Prostate gland (tissue), 2 donors: ENCODE measurements around the gene ADPRHL1. TPM values are rescaled to one million over a fixed set of nuclear protein-coding genes. Genes with fewer than 3 reads are reported as not detected.

Experiments
- DNase-seq: peaks from one replicate; pipeline ENCODE4 v3.0.0-alpha.2; 2019; ENCODE audit warnings: low spot score
- H3K27ac ChIP-seq, 2 donors: fragments of 200-600 bp; sonication (generic); 2 replicates each; pipeline ENCODE4 v1.5.1; 2017 to 2019
- H3K27me3 ChIP-seq: fragments of 200-600 bp; sonication (generic); replicated peaks from 2 replicates; pipeline ENCODE4 v1.5.1; 2019; ENCODE audit not compliant: insufficient read depth
- H3K36me3 ChIP-seq, 2 donors: fragments of 200-600 bp; sonication (generic); 1 replicate in 1 of 2; 2 replicates in 1 of 2; pipeline versions ENCODE4 v1.5.1 to v1.8.1; 2017 to 2019
- H3K4me1 ChIP-seq: fragments of 200-600 bp; sonication (generic); replicated peaks from 2 replicates; pipeline ENCODE4 v1.5.1; 2019
- H3K4me3 ChIP-seq, 2 donors: fragments of 200-600 bp; sonication (generic); 2 replicates each; pipeline ENCODE4 v1.5.1; 2017 to 2019
- H3K9me3 ChIP-seq: fragments of 200-600 bp; sonication (generic); 2 replicates; pipeline ENCODE4 v1.5.1; 2017
- POLR2A ChIP-seq: fragments of 450-650 bp; IDR thresholded peaks from one replicate; pipeline ENCODE4 v1.6.1; 2016; ENCODE audit warnings: antibody characterized with exemption, mild to moderate bottlenecking
- POLR2AphosphoS5 ChIP-seq: sonication (generic); formaldehyde crosslinking; IDR thresholded peaks from one replicate; pipeline ENCODE4 v1.6.1; 2017; ENCODE audit warnings: antibody characterized with exemption
- WGBS: methylation state at CpG from one replicate; pipeline ENCODE4 v1.1.5; 2018; 5-methylcytosine and 5-hydroxymethylcytosine counted together
- intact Hi-C: fragments of 100-400 bp; cut with DNase I; formaldehyde crosslinking; loops from one replicate; pipeline ENCODE4 v1.14.2; 2022
- total RNA-seq, 2 donors: library from RNA; depleted of rRNA; stranded (reverse); fragments of >200 nt; gene quantifications; one replicate each; pipeline ENCODE4 v1.1.0, GENCODE V29; 2016
- TF ChIP-seq, protein P1 (sequence below), 4 experiments: fragments of 200-600 bp in 2 of 4; fragments of 450-650 bp in 2 of 4; sonication (generic) in 2 of 4; IDR thresholded peaks; 1 replicate in 3 of 4; 2 replicates in 1 of 4; pipeline ENCODE4 v1.5.1; 2016 to 2019; ENCODE audit warnings: antibody characterized with exemption in 4 of 4, mild to moderate bottlenecking in 2 of 4, moderate library complexity in 2 of 4

Gene ADPRHL1
- total RNA-seq, 2 donors from 2014 or later: 3.7 to 3.9 TPM

DNA sequence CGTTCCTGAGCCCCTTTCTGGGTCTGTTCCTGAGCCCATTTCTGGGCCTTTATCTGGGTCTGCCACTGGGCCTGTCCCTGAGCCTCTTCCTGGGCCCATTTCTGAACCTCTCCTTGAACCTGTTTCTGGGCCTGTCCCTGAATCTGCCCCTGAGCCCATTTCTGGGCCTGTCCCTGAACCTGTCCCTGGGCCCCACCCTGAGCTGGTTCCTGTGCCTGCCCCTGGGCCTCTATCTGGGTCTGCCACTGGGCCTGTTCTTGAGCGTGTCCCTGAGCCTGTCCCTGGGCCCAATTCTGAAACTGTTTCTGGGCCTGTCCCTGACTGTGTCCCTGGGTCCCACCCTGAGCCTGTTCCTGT, 48.9 kb downstream of the ADPRHL1 start:
- Histone ChIP-seq H3K4me3 (no peak overlapping the region), H3K4me1 (no peaks in the 10 kb centered on the region), H3K9me3 (no peaks in the 10 kb centered on the region), H3K36me3 (no peaks in the 10 kb centered on the region), H3K27ac (no peak overlapping the region), H3K27me3 (no peaks in the 10 kb centered on the region)
- WGBS: 97% methylated on average over 2 of the region's 2 CpGs
- TF ChIP-seq, protein P1, sequence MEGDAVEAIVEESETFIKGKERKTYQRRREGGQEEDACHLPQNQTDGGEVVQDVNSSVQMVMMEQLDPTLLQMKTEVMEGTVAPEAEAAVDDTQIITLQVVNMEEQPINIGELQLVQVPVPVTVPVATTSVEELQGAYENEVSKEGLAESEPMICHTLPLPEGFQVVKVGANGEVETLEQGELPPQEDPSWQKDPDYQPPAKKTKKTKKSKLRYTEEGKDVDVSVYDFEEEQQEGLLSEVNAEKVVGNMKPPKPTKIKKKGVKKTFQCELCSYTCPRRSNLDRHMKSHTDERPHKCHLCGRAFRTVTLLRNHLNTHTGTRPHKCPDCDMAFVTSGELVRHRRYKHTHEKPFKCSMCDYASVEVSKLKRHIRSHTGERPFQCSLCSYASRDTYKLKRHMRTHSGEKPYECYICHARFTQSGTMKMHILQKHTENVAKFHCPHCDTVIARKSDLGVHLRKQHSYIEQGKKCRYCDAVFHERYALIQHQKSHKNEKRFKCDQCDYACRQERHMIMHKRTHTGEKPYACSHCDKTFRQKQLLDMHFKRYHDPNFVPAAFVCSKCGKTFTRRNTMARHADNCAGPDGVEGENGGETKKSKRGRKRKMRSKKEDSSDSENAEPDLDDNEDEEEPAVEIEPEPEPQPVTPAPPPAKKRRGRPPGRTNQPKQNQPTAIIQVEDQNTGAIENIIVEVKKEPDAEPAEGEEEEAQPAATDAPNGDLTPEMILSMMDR (IDR thresholded peaks at IDR 0.05): no peak
- TF ChIP-seq POLR2A (no peak), POLR2AphosphoS5 (no peak)
- intact Hi-C loops: no loop called here
- DNase-seq: no peak

DNA sequence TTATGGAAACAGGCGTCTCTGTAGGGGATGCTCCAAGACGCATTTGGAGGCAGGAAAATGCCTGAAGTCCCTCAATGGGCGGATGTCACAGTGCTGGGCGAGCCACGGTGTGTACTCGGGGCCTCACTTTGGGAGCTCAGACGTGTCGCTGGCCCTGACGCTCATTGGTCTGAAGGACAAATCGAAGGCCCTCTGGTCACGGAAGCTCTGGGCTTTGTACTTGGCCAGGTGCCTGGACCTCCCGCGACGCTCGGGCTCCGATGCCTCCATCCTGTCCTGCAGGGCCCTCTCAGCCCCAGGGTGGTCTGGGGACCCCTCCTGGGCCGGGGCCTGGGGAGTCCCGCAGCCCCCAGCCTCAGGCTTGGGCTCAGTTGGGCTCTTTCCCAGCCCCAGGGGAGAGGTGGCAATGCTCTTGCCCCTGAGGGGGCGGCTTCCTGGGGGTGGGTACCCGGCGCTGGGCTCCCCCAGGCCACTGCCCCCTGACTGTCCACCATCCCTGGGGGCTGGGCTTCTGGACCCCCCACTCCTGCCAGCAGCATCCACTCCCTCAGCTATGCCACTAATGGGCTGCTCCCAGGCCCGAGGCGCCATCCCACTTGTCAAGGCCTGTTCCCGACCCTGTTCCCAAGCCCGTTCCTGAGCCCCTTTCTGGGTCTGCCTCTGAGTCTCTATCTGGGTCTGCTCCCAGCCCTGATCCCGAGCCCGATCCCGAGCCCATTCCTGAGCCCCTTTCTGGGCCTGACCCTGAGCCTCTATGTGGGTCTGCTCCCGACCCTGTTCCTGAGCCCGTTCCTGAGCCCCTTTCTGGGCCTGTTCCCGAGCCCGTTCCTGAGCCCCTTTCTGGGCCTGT, 49.8 kb downstream of the ADPRHL1 start:
- Histone ChIP-seq H3K27me3 (no peaks in the 10 kb centered on the region), H3K4me3 (no peak overlapping the region), H3K27ac (no peak overlapping the region), H3K9me3 (no peaks in the 10 kb centered on the region), H3K4me1 (no peaks in the 10 kb centered on the region), H3K36me3 (no peaks in the 10 kb centered on the region)
- TF ChIP-seq, protein P1 (IDR thresholded peaks at IDR 0.05): no peak
- TF ChIP-seq POLR2AphosphoS5: no peak
- TF ChIP-seq POLR2A: no peak
- DNase-seq: no peak
- WGBS: 89% methylated on average over 25 of the region's 32 CpGs
- intact Hi-C loops: no loop called here

DNA sequence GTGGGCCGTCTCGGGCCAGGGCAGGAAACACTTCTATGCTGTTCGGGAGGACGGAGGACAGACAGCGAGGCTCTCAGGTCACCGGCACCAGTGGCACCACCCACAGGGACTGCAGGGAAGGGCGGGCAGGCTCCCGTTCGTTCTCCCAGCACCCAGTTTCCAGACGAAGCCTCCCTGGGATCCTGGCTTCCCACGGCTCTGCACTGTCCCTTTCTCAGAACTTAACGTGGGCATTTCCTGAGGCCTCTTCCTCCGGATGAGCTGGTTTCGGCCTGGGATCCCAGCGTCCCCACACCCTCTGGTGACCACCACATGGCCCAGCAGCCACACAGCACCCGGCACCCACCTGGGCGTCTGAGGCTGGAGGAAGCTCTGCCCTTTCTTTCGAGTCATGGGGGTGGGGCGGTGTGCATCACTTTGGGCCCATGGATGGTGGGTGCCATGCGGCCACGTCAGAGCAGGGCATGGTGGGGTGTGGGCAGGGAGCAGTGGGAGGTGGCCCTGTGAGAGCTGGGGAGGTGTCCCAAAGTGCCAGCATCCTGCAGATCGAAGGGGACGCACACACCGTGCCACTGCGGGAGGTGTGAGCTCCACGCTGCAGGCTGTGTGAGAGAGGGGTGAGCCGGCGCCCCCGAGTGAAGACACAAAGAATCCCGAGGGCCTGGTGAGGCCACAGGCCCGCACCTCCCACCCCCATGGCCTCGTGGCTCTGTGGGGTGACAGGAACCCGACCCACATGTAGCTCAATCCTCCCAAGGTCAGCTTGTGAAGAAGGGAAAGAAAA, 50.6 kb downstream of the ADPRHL1 start:
- no peaks in the 10 kb centered on the region for H3K4me1 ChIP-seq
- no peak for DNase-seq
- H3K36me3 ChIP-seq: no peaks in the 10 kb centered on the region
- WGBS: 84% methylated on average over 33 of the region's 33 CpGs
- intact Hi-C loops: no loop called here
- no peaks in the 10 kb centered on the region for H3K27me3 ChIP-seq
- H3K27ac ChIP-seq: no peak overlapping the region
- no peaks in the 10 kb centered on the region for H3K9me3 ChIP-seq
- no peak overlapping the region for H3K4me3 ChIP-seq
- TF ChIP-seq, protein P1 (IDR thresholded peaks at IDR 0.05): no peak
- TF ChIP-seq POLR2A (no peak), POLR2AphosphoS5 (no peak)

GRCh38 chr13:113401452-113402415, 51.6 kb downstream of the ADPRHL1 start:
- WGBS: 57% methylated on average over 49 of the region's 52 CpGs
- Histone ChIP-seq H3K27ac (no peak overlapping the region), H3K27me3 (no peaks in the 10 kb centered on the region), H3K4me3 (no peak overlapping the region), H3K36me3 (no peaks in the 10 kb centered on the region), H3K4me1 (no peaks in the 10 kb centered on the region), H3K9me3 (no peaks in the 10 kb centered on the region)
- TF ChIP-seq, protein P1 (IDR thresholded peaks at IDR 0.05): no peak
- TF ChIP-seq POLR2AphosphoS5 (no peak), POLR2A (no peak)
- no peak for DNase-seq
- intact Hi-C loops: no loop called here
